Measurements from ENCODE around the gene OPTC. TPM values are rescaled to one million over a fixed set of nuclear protein-coding genes. Genes with fewer than 3 reads are reported as not detected.

The OPTC gene
- total and polyA plus RNA-seq, 9 of the 15 experiments (the other 6 are each of a cell fraction or from before 2014, with no cell fraction given): not detected

- Histone ChIP-seq H3K9me3 (replicated peaks; ENCODE audit: control insufficient read depth, insufficient read depth, low read depth, low read length) (no peaks in the 10 kb centered on the region), H3K4me1 (replicated peaks in 1 of 2; ENCODE audit: control insufficient read depth in 2 of 2, insufficient read depth in 2 of 2, low read length in 2 of 2) (no peaks in the 10 kb centered on the region; a peak in 1 of 5 replicates), H3K4me2 (ENCODE audit: insufficient read depth, low read length) (no peak overlapping the region), H2AFZ (ENCODE audit: low read depth, low read length) (no peak overlapping the region), H3K9ac (ENCODE audit: insufficient read depth in 1 of 2, low read depth in 2 of 2, low read length in 2 of 2) (no peak overlapping the region), H3K79me2 (ENCODE audit: control insufficient read depth, insufficient read depth, low read length) (no peaks in the 10 kb centered on the region), H3K36me3 (ENCODE audit: control insufficient read depth, insufficient read depth, low read length) (no peaks in the 10 kb centered on the region), H4K20me1 (replicated peaks; ENCODE audit: control insufficient read depth, insufficient read depth, low read length) (peaks cover 17% of the 10 kb centered on the region), H3K27me3 (ENCODE audit: control insufficient read depth in 2 of 2, insufficient read depth in 2 of 2, low read length in 2 of 2) (peaks cover 61 to 91% of the 10 kb centered on the region in 2 experiments), H3K9me1 (ENCODE audit: control insufficient read depth, insufficient read depth, low read length) (no peaks in the 10 kb centered on the region), H3K4me3 (no peak overlapping the region), H3K27ac (ENCODE audit: extremely low read depth, low read depth, low read length) (no peak overlapping the region)
- intact Hi-C loops (cut with micrococcal nuclease) (no loop called here), in situ Hi-C loops (cut with MboI) (no loop called here)
- ChIA-PET CTCF (ENCODE audit: low intra/inter-chr PET ratio) (interaction anchor here (0.6 kb wide), 1 partner anchor 105 kb away, joined by 3 read pairs; no protein-coding TSS in a partner anchor), POLR2A (interaction anchor here (1.6 kb wide), 1 partner anchor 11 kb away, joined by 5 read pairs; no protein-coding TSS in a partner anchor)
- FAIRE-seq (no peak), DNase-seq (ENCODE audit: extremely low read depth in 1 of 4, low spot score in 3 of 4) (no peak), ATAC-seq (no peak)
- BruUV-seq (replicated peaks): no TSS peak
- TF ChIP-seq MCM2 (IDR thresholded peaks at IDR 0.05; ENCODE audit: low read depth) (no peak), KAT8 (IDR thresholded peaks at IDR 0.05; ENCODE audit: low read depth) (no peak), BRCA1 (IDR thresholded peaks at IDR 0.05) (no peak), BRCA1 (CRISPR knock-in tag; IDR thresholded peaks at IDR 0.05) (no peak), MAFK (IDR thresholded peaks at IDR 0.05; ENCODE audit: low read length) (no peak), RCOR1 (IDR thresholded peaks at IDR 0.05; ENCODE audit: borderline replicate concordance in 1 of 2, low read depth in 2 of 2, low read length in 2 of 2) (no peak), ARHGAP35 (IDR thresholded peaks at IDR 0.05; ENCODE audit: partially characterized antibody) (no peak), TBP (optimal IDR thresholded peaks at IDR 0.05; ENCODE audit: low read depth, low read length) (no peak), BRD4 (IDR thresholded peaks at IDR 0.05) (no peak), SRSF3 (IDR thresholded peaks at IDR 0.05; ENCODE audit: insufficient read depth, low read length) (no peak), SOX6 (IDR thresholded peaks at IDR 0.05) (no peak), BCLAF1 (IDR thresholded peaks at IDR 0.05; ENCODE audit: borderline replicate concordance in 1 of 2, control insufficient read depth in 1 of 2, low read depth in 2 of 2, low read length in 1 of 2) (no peak), ZNF830 (CRISPR knock-in tag; IDR thresholded peaks at IDR 0.05) (no peak)
- 0% methylated on average over 6 of the region's 6 CpGs for WGBS (ENCODE audit: insufficient coverage, low coverage, missing lambda C conversion rate)
Observed at GRCh38 chr1:203519896-203520295, 25.9 kb downstream of the OPTC start.

Data from K562 (cell line).